SH-SY5Y (cell line): ENCODE data around the gene CPED1.

ENCODE experiments used
- GATA2 ChIP-seq: IDR thresholded peaks from 2 replicates; pipeline ENCODE4 v1.6.1; 2011; ENCODE audit warnings: mild to moderate bottlenecking, low read depth, low read length
- GATA3 ChIP-seq: IDR thresholded peaks from 2 replicates; pipeline ENCODE4 v1.6.1; 2011; ENCODE audit warnings: low read depth, mild to moderate bottlenecking, low read length, moderate library complexity

DNA sequence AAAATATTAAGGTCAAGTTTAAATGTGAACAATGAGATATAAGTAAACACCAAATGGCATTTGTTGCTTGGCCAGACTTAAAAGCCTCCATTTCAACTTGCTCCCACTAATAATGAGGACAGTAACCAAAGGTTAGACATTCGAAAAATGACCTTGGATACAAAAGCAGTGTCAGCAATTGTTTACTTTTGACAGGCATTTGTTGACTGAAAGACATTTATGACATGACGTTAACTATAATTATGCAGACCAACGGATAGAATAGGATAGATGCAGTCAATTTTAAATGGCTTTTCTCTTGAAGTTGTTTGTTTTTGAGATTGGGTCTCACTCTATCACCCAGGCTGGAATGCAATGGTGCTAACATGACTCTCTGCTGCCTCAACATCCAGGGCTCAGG, 333.9 kb downstream of the CPED1 start:
- TF ChIP-seq GATA3 (no peak), GATA2 (no peak)
